HepG2 (cell line): ENCODE results near the gene EEFSEC. TPM values are rescaled to one million over a fixed set of nuclear protein-coding genes. Genes with fewer than 3 reads are reported as not detected.

Experiments used
- ESRRA ChIP-seq: sonication (generic); formaldehyde crosslinking; IDR thresholded peaks from 2 replicates; pipeline ENCODE4 v1.5.1; 2020; ENCODE audit warnings: mild to moderate bottlenecking, low read depth, missing genetic modification reagents
- FOXK1 ChIP-seq: sonication (generic); formaldehyde crosslinking; IDR thresholded peaks from 2 replicates; pipeline ENCODE4 v1.4.0; 2020; ENCODE audit warnings: low read depth, missing genetic modification reagents, borderline replicate concordance
- HMG20A ChIP-seq: IDR thresholded peaks from 2 replicates; pipeline ENCODE4 v1.6.1; 2016; ENCODE audit warnings: borderline replicate concordance
- KAT8 ChIP-seq: IDR thresholded peaks from 2 replicates; pipeline ENCODE4 v1.6.1; 2016; ENCODE audit warnings: missing genetic modification reagents, missing compliant biosample characterization
- MAZ ChIP-seq, 2 experiments: sonication (generic) in 1 of 2; formaldehyde crosslinking in 1 of 2; IDR thresholded peaks; 2 replicates each; pipeline versions ENCODE4 v1.5.0 to v1.6.1; 2012 to 2020; ENCODE audit warnings: low read depth in 2 of 2, mild to moderate bottlenecking in 2 of 2, borderline replicate concordance in 1 of 2, improper control_type of control experiment in 1 of 2, low read length in 1 of 2, missing genetic modification reagents in 1 of 2, moderate library complexity in 1 of 2
- MBD4 ChIP-seq: IDR thresholded peaks from 2 replicates; pipeline ENCODE4 v1.6.1; 2012; ENCODE audit warnings: low read length, inconsistent platforms, borderline replicate concordance
- MLLT10 ChIP-seq: sonication (generic); formaldehyde crosslinking; IDR thresholded peaks from 2 replicates; pipeline ENCODE4 v1.4.0; 2020; ENCODE audit warnings: missing genetic modification reagents
- TBX2 ChIP-seq: sonication (generic); formaldehyde crosslinking; IDR thresholded peaks from 2 replicates; pipeline ENCODE4 v1.5.0; 2020; ENCODE audit warnings: missing genetic modification reagents, mild to moderate bottlenecking, borderline replicate concordance
- XRCC5 ChIP-seq: fragments of 200-400 bp; formaldehyde crosslinking; optimal IDR thresholded peaks from 2 replicates; pipeline ENCODE3; 2017; ENCODE audit warnings: mild to moderate bottlenecking, low read length
- ZFP62 ChIP-seq: sonication (generic); formaldehyde crosslinking; IDR thresholded peaks from 2 replicates; pipeline ENCODE4 v1.4.0; 2020; ENCODE audit warnings: missing genetic modification reagents
- ZFY ChIP-seq: sonication (generic); formaldehyde crosslinking; IDR thresholded peaks from 2 replicates; pipeline ENCODE4 v1.4.0; 2020; ENCODE audit warnings: missing genetic modification reagents
- ZKSCAN8 ChIP-seq: IDR thresholded peaks from 2 replicates; pipeline ENCODE4 v1.6.1; 2016; ENCODE audit warnings: borderline replicate concordance, missing genetic modification reagents, missing compliant biosample characterization
- ZNF292 ChIP-seq: sonication (generic); formaldehyde crosslinking; IDR thresholded peaks from 2 replicates; pipeline ENCODE4 v1.8.1; 2022; ENCODE audit warnings: mild to moderate bottlenecking, low read depth, missing genetic modification reagents, borderline replicate concordance
- ZNF557 ChIP-seq: sonication (generic); formaldehyde crosslinking; IDR thresholded peaks from 2 replicates; pipeline ENCODE4 v1.4.0; 2020; ENCODE audit warnings: missing genetic modification reagents
- ZNF660 ChIP-seq: sonication (generic); formaldehyde crosslinking; IDR thresholded peaks from 2 replicates; pipeline ENCODE4 v1.5.1; 2020; ENCODE audit warnings: mild to moderate bottlenecking, low read depth, missing genetic modification reagents, borderline replicate concordance
- ZNF772 ChIP-seq: sonication (generic); formaldehyde crosslinking; IDR thresholded peaks from 2 replicates; pipeline ENCODE4 v1.5.0; 2020; ENCODE audit warnings: mild to moderate bottlenecking, missing genetic modification reagents
- polyA plus RNA-seq, 8 experiments: library from polyadenylated mRNA; depleted of rRNA in 3 of 8; stranded (reverse) in 7 of 8; unstranded in 1 of 8; fragments of >200 nt; fragmentation: Illumina TruSeq in 4 of 8; extraction: Trizol in 4 of 8; gene quantifications; 2 replicates each; pipeline versions ENCODE4 v1.2.1 to v1.2.3, GENCODE V29; 2011 to 2016; ENCODE audit warnings: low read depth in 4 of 8, missing spikeins in 1 of 8, mixed read lengths in 1 of 8; ENCODE audit not compliant: insufficient read depth in 1 of 8
- total RNA-seq, 5 experiments: library from RNA; depleted of rRNA; stranded (reverse); fragments of >200 nt; fragmentation: Illumina TruSeq; extraction: Trizol; gene quantifications; 2 replicates each; pipeline ENCODE4 v1.2.3, GENCODE V29; 2016; ENCODE audit warnings: low read depth in 1 of 5
- TF ChIP-seq, protein P1 (sequence below): sonication (generic); formaldehyde crosslinking; IDR thresholded peaks from 2 replicates; pipeline ENCODE4 v1.4.0; 2020; ENCODE audit warnings: mild to moderate bottlenecking, missing genetic modification reagents
- TF ChIP-seq, protein P2 (sequence below), 2 experiments: sonication (generic) in 1 of 2; formaldehyde crosslinking in 1 of 2; IDR thresholded peaks; 2 replicates each; pipeline versions ENCODE4 v1.4.0 to v1.6.1; 2016 to 2020; ENCODE audit warnings: borderline replicate concordance in 1 of 2, low read depth in 1 of 2, mild to moderate bottlenecking in 1 of 2, missing genetic modification reagents in 1 of 2
- TF ChIP-seq, protein P3 (sequence below): sonication (generic); formaldehyde crosslinking; IDR thresholded peaks from 2 replicates; pipeline ENCODE4 v1.9.0; 2021; ENCODE audit warnings: missing genetic modification reagents, borderline replicate concordance

The EEFSEC gene
- total and polyA plus RNA-seq, 2 of the 13 experiments (the other 11 are each of a cell fraction or from before 2014, with no cell fraction given): 6.4 to 24.2 TPM

DNA sequence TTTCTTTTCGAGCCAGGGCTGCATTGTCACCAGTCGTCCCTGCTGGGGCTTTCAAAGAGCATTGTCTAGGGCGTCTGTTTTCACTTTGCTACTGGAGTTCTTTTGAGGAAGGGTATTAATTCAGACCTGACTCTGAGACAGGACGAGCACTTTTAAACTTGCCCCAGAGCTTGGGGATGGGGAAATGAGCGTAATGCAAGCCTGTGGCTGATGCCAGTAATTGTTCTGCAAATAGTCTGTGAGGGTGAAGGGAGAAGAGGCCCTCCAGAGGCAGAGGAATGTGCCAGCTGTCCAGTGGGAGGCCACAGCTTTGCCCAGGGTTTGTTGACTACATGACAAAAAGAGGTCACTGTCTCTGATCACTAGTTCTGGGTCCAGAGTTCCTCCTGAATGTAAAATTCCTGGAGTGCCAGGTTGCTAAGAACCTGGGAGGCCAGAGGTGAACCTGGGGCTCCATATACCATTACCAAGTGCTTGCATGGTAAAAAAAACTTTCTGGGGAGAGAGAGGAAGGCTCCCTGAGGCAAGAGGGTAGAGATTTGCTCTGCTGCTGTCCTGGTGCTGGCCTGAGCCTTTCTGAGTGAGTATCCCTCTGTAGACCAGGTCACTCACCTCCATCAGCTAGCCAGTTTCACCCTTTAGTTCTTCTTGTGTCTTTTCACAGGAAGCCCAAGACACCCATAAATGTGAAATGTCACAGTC, 14.8 kb downstream of the EEFSEC start (continued):
- TF ChIP-seq, protein P1, sequence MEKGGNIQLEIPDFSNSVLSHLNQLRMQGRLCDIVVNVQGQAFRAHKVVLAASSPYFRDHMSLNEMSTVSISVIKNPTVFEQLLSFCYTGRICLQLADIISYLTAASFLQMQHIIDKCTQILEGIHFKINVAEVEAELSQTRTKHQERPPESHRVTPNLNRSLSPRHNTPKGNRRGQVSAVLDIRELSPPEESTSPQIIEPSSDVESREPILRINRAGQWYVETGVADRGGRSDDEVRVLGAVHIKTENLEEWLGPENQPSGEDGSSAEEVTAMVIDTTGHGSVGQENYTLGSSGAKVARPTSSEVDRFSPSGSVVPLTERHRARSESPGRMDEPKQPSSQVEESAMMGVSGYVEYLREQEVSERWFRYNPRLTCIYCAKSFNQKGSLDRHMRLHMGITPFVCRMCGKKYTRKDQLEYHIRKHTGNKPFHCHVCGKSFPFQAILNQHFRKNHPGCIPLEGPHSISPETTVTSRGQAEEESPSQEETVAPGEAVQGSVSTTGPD: peak; percentile 80; the same call in 1 of the 2 replicates
- TF ChIP-seq ZFY (CRISPR knock-in tag) (peak; percentile 58), MAZ (IDR thresholded peaks at IDR 0.05; ENCODE audit: borderline replicate concordance, low read depth, low read length) (0 out of 2 replicates have a peak, but pooled peaks have one; percentile 10), MAZ (CRISPR knock-in tag; IDR thresholded peaks at IDR 0.05; ENCODE audit: low read depth) (peak; percentile 40; the same call in 1 of the 2 replicates), ZKSCAN8 (CRISPR knock-in tag) (peak; percentile 84; the same call in 1 of the 2 replicates), KAT8 (CRISPR knock-in tag) (peak; percentile 67), TBX2 (CRISPR knock-in tag) (peak; percentile 76), ZNF660 (CRISPR knock-in tag) (no peak), ZFP62 (CRISPR knock-in tag) (no peak), MLLT10 (no peak), ZNF292 (CRISPR knock-in tag) (no peak), ZNF557 (0 out of 2 replicates have a peak, but pooled peaks have one; percentile 33), HMG20A (peak; percentile 80), MBD4 (no peak), XRCC5 (peak; percentile 82), FOXK1 (CRISPR knock-in tag) (peak; percentile 88; the same call in 1 of the 2 replicates), ZNF772 (peak; percentile 59; the same call in 1 of the 2 replicates), ESRRA (CRISPR knock-in tag) (peak; percentile 83)
- TF ChIP-seq, protein P2, sequence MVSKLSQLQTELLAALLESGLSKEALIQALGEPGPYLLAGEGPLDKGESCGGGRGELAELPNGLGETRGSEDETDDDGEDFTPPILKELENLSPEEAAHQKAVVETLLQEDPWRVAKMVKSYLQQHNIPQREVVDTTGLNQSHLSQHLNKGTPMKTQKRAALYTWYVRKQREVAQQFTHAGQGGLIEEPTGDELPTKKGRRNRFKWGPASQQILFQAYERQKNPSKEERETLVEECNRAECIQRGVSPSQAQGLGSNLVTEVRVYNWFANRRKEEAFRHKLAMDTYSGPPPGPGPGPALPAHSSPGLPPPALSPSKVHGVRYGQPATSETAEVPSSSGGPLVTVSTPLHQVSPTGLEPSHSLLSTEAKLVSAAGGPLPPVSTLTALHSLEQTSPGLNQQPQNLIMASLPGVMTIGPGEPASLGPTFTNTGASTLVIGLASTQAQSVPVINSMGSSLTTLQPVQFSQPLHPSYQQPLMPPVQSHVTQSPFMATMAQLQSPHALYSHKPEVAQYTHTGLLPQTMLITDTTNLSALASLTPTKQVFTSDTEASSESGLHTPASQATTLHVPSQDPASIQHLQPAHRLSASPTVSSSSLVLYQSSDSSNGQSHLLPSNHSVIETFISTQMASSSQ (IDR thresholded peaks at IDR 0.05; ENCODE audit: low read depth): no peak
- TF ChIP-seq, protein P2 (CRISPR knock-in tag; IDR thresholded peaks at IDR 0.05; ENCODE audit: borderline replicate concordance): peak; percentile 75; the same call in 1 of the 2 replicates
- TF ChIP-seq, protein P3, sequence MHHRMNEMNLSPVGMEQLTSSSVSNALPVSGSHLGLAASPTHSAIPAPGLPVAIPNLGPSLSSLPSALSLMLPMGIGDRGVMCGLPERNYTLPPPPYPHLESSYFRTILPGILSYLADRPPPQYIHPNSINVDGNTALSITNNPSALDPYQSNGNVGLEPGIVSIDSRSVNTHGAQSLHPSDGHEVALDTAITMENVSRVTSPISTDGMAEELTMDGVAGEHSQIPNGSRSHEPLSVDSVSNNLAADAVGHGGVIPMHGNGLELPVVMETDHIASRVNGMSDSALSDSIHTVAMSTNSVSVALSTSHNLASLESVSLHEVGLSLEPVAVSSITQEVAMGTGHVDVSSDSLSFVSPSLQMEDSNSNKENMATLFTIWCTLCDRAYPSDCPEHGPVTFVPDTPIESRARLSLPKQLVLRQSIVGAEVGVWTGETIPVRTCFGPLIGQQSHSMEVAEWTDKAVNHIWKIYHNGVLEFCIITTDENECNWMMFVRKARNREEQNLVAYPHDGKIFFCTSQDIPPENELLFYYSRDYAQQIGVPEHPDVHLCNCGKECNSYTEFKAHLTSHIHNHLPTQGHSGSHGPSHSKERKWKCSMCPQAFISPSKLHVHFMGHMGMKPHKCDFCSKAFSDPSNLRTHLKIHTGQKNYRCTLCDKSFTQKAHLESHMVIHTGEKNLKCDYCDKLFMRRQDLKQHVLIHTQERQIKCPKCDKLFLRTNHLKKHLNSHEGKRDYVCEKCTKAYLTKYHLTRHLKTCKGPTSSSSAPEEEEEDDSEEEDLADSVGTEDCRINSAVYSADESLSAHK (CRISPR knock-in tag): no peak
